ENCODE data around the gene KCNAB1. TPM values are rescaled to one million over a fixed set of nuclear protein-coding genes. Genes with fewer than 3 reads are reported as not detected.

KCNAB1 gene
- total and polyA plus RNA-seq, 2 of the 8 experiments (the other 6 are each of a cell fraction or from before 2014, with no cell fraction given): 0.51 to 2.3 TPM

DNA sequence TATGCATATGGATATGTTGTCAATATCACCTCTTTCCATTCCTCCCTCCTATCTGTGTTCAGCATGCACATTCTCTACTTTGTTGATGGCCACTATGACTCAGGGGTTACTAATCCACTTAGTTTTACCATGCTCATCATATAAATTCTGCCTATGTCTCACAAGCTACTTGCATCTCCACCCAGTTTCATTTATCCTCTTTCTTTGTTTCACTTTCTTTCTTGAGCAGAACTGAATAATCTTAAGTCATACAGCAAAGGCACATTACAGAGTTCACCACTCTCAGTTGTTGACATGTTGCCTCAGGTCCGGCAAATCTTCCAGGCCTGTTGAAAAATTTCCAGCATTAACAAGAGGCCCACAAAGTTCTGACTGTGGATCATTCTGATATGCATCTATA lies 363.0 kb downstream of the KCNAB1 start (continued):
- TF ChIP-seq, protein P1, sequence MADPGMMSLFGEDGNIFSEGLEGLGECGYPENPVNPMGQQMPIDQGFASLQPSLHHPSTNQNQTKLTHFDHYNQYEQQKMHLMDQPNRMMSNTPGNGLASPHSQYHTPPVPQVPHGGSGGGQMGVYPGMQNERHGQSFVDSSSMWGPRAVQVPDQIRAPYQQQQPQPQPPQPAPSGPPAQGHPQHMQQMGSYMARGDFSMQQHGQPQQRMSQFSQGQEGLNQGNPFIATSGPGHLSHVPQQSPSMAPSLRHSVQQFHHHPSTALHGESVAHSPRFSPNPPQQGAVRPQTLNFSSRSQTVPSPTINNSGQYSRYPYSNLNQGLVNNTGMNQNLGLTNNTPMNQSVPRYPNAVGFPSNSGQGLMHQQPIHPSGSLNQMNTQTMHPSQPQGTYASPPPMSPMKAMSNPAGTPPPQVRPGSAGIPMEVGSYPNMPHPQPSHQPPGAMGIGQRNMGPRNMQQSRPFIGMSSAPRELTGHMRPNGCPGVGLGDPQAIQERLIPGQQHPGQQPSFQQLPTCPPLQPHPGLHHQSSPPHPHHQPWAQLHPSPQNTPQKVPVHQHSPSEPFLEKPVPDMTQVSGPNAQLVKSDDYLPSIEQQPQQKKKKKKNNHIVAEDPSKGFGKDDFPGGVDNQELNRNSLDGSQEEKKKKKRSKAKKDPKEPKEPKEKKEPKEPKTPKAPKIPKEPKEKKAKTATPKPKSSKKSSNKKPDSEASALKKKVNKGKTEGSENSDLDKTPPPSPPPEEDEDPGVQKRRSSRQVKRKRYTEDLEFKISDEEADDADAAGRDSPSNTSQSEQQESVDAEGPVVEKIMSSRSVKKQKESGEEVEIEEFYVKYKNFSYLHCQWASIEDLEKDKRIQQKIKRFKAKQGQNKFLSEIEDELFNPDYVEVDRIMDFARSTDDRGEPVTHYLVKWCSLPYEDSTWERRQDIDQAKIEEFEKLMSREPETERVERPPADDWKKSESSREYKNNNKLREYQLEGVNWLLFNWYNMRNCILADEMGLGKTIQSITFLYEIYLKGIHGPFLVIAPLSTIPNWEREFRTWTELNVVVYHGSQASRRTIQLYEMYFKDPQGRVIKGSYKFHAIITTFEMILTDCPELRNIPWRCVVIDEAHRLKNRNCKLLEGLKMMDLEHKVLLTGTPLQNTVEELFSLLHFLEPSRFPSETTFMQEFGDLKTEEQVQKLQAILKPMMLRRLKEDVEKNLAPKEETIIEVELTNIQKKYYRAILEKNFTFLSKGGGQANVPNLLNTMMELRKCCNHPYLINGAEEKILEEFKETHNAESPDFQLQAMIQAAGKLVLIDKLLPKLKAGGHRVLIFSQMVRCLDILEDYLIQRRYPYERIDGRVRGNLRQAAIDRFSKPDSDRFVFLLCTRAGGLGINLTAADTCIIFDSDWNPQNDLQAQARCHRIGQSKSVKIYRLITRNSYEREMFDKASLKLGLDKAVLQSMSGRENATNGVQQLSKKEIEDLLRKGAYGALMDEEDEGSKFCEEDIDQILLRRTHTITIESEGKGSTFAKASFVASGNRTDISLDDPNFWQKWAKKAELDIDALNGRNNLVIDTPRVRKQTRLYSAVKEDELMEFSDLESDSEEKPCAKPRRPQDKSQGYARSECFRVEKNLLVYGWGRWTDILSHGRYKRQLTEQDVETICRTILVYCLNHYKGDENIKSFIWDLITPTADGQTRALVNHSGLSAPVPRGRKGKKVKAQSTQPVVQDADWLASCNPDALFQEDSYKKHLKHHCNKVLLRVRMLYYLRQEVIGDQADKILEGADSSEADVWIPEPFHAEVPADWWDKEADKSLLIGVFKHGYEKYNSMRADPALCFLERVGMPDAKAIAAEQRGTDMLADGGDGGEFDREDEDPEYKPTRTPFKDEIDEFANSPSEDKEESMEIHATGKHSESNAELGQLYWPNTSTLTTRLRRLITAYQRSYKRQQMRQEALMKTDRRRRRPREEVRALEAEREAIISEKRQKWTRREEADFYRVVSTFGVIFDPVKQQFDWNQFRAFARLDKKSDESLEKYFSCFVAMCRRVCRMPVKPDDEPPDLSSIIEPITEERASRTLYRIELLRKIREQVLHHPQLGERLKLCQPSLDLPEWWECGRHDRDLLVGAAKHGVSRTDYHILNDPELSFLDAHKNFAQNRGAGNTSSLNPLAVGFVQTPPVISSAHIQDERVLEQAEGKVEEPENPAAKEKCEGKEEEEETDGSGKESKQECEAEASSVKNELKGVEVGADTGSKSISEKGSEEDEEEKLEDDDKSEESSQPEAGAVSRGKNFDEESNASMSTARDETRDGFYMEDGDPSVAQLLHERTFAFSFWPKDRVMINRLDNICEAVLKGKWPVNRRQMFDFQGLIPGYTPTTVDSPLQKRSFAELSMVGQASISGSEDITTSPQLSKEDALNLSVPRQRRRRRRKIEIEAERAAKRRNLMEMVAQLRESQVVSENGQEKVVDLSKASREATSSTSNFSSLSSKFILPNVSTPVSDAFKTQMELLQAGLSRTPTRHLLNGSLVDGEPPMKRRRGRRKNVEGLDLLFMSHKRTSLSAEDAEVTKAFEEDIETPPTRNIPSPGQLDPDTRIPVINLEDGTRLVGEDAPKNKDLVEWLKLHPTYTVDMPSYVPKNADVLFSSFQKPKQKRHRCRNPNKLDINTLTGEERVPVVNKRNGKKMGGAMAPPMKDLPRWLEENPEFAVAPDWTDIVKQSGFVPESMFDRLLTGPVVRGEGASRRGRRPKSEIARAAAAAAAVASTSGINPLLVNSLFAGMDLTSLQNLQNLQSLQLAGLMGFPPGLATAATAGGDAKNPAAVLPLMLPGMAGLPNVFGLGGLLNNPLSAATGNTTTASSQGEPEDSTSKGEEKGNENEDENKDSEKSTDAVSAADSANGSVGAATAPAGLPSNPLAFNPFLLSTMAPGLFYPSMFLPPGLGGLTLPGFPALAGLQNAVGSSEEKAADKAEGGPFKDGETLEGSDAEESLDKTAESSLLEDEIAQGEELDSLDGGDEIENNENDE (IDR thresholded peaks at IDR 0.05; ENCODE audit: insufficient replicate concordance, low read length): no peak
- TF ChIP-seq JUND (IDR thresholded peaks at IDR 0.05; ENCODE audit: low read length): no peak
- no peak for TF ChIP-seq SAP30 (IDR thresholded peaks at IDR 0.05; ENCODE audit: insufficient read depth, insufficient replicate concordance, low read length)
- no peak for TF ChIP-seq SP2 (IDR thresholded peaks at IDR 0.05; ENCODE audit: low read length)
- TF ChIP-seq, protein P2, sequence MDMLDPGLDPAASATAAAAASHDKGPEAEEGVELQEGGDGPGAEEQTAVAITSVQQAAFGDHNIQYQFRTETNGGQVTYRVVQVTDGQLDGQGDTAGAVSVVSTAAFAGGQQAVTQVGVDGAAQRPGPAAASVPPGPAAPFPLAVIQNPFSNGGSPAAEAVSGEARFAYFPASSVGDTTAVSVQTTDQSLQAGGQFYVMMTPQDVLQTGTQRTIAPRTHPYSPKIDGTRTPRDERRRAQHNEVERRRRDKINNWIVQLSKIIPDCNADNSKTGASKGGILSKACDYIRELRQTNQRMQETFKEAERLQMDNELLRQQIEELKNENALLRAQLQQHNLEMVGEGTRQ (IDR thresholded peaks at IDR 0.05; ENCODE audit: low read length): no peak
- no peak for TF ChIP-seq RAD21 (IDR thresholded peaks at IDR 0.05 in 1 of 2, conservative IDR thresholded peaks at IDR 0.05 in 1 of 2; ENCODE audit: low read depth in 2 of 2, low read length in 2 of 2)
- no peak for TF ChIP-seq TCF12 (IDR thresholded peaks at IDR 0.05; ENCODE audit: low read depth, low read length)
- no peak for TF ChIP-seq NANOG (IDR thresholded peaks at IDR 0.05; ENCODE audit: insufficient read depth, low read depth, low read length, poor library complexity, severe bottlenecking)
- no peak for TF ChIP-seq RBBP5 (IDR thresholded peaks at IDR 0.05; ENCODE audit: borderline replicate concordance, low read depth, low read length)

All from H1 (cell line).